Measurements from ENCODE around the gene OR1D5.
"Not testable (repeated sequence)": the region's sequence is repeated elsewhere in the genome, so short reads cannot be mapped to it uniquely, and the experiment has no call there.

DNA sequence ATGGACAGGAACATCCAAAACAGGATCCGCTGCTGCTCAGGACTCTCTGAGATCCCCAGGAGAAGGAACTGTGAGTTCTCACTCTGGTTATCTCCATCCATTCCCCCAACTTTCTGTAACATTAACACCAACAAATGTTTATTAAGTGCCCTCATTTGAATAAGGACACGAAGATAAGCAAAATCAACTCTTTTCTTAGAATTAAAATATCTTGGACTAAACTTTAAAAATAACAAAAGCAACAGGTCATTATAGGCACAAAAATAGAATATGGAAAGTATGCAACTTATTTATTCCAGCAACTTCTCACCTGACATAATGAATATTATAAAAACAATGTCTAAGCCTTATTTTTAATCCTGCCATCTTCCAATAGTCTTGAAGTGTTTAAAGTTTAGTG, at the start of gene OR1D5:
- not testable (repeated sequence) for TF ChIP-seq POLR2A (IDR thresholded peaks at IDR 0.05; ENCODE audit: low read length); MAZ (IDR thresholded peaks at IDR 0.05; ENCODE audit: borderline replicate concordance, low read depth, low read length); SREBF2 (IDR thresholded peaks at IDR 0.05); ZFP36 (IDR thresholded peaks at IDR 0.05; ENCODE audit: borderline replicate concordance, partially characterized antibody)
